IMR-90 (cell line): ENCODE measurements around the gene SLC12A8.

Experiments
- BHLHE40 ChIP-seq: fragments of 150-350 bp; IDR thresholded peaks from 2 replicates; pipeline ENCODE4 v1.6.1; 2016; ENCODE audit warnings: mild to moderate bottlenecking, low read depth, low read length
- CEBPB ChIP-seq: IDR thresholded peaks from 2 replicates; pipeline ENCODE4 v1.6.1; 2012; ENCODE audit warnings: low read depth, low read length, improper control_type of control experiment
- CTCF ChIP-seq: conservative IDR thresholded peaks from 2 replicates; pipeline ENCODE4 v1.5.1; 2012; ENCODE audit warnings: mild to moderate bottlenecking, low read depth, low read length, improper control_type of control experiment
- ELK1 ChIP-seq: fragments of 150-350 bp; IDR thresholded peaks from 2 replicates; pipeline ENCODE4 v1.6.1; 2016; ENCODE audit warnings: low read depth, mild to moderate bottlenecking, low read length, moderate library complexity, borderline replicate concordance
- MXI1 ChIP-seq: IDR thresholded peaks from 2 replicates; pipeline ENCODE4 v1.6.1; 2012; ENCODE audit warnings: low read depth, mild to moderate bottlenecking, low read length, moderate library complexity, borderline replicate concordance
- POLR2A ChIP-seq: IDR thresholded peaks from 2 replicates; pipeline ENCODE4 v1.6.1; 2012; ENCODE audit warnings: mild to moderate bottlenecking, low read depth, low read length
- RAD21 ChIP-seq: IDR thresholded peaks from 2 replicates; pipeline ENCODE4 v1.6.1; 2012; ENCODE audit warnings: low read length, improper control_type of control experiment
- RCOR1 ChIP-seq: IDR thresholded peaks from 2 replicates; pipeline ENCODE4 v1.6.1; 2012; ENCODE audit warnings: mild to moderate bottlenecking, low read length, improper control_type of control experiment; ENCODE audit not compliant: insufficient replicate concordance
- USF2 ChIP-seq: fragments of 150-350 bp; IDR thresholded peaks from 2 replicates; pipeline ENCODE4 v1.6.1; 2017; ENCODE audit warnings: mild to moderate bottlenecking, antibody characterized with exemption, low read length, low read depth

- no peak for TF ChIP-seq CTCF
- no peak for TF ChIP-seq CEBPB
- TF ChIP-seq ELK1: no peak
- no peak for TF ChIP-seq RCOR1
- no peak for TF ChIP-seq POLR2A
- TF ChIP-seq USF2: no peak
- no peak for TF ChIP-seq RAD21
- no peak for TF ChIP-seq BHLHE40
- TF ChIP-seq MXI1: no peak
Observed at GRCh38 chr3:125075738-125076137, 136.8 kb downstream of the SLC12A8 start.
